Fibroblast of mammary gland (primary cell): ENCODE measurements around the gene CDHR4.

Source experiments
- DNase-seq: peaks from one replicate; pipeline ENCODE4 v3.0.0-alpha.2; 2010; ENCODE audit warnings: low read depth
- H3K4me3 ChIP-seq: 2 replicates; pipeline ENCODE4 v1.5.1; 2011; ENCODE audit warnings: low read depth, mild to moderate bottlenecking, low read length, moderate library complexity; ENCODE audit not compliant: control insufficient read depth
- TF ChIP-seq, protein P1 (sequence below): conservative IDR thresholded peaks from 2 replicates; pipeline ENCODE4 v1.5.1; 2011; ENCODE audit warnings: low read depth, low read length, inconsistent platforms; ENCODE audit not compliant: control insufficient read depth, insufficient read depth

CDHR4 gene

GRCh38 chr3:49807431-49808114, 7.9 kb upstream of the CDHR4 start:
- TF ChIP-seq, protein P1, sequence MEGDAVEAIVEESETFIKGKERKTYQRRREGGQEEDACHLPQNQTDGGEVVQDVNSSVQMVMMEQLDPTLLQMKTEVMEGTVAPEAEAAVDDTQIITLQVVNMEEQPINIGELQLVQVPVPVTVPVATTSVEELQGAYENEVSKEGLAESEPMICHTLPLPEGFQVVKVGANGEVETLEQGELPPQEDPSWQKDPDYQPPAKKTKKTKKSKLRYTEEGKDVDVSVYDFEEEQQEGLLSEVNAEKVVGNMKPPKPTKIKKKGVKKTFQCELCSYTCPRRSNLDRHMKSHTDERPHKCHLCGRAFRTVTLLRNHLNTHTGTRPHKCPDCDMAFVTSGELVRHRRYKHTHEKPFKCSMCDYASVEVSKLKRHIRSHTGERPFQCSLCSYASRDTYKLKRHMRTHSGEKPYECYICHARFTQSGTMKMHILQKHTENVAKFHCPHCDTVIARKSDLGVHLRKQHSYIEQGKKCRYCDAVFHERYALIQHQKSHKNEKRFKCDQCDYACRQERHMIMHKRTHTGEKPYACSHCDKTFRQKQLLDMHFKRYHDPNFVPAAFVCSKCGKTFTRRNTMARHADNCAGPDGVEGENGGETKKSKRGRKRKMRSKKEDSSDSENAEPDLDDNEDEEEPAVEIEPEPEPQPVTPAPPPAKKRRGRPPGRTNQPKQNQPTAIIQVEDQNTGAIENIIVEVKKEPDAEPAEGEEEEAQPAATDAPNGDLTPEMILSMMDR: no peak
- DNase-seq: no peak
- H3K4me3 ChIP-seq: no peak overlapping the region

DNA sequence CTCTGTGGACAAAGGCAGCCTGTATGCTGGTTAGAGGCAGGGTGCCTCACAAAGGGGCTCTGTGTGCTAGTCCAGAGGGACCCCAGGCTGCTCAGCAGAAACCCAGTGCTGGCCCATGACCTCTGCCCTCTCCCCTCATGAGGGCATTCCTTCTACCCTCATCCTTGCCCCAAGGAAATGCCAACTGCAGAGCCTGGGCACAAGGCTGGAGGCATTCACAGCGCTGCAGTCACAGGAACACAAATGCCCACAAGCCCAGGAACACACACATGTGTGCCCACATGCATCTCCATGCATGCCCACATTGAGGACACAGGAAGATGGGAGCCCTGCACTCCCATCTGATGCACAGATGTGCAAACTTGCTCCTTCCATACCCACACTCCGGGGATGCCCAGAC, 7.2 kb upstream of the CDHR4 start:
- TF ChIP-seq, protein P1: no peak
- no peak overlapping the region for H3K4me3 ChIP-seq
- DNase-seq: no peak

DNA sequence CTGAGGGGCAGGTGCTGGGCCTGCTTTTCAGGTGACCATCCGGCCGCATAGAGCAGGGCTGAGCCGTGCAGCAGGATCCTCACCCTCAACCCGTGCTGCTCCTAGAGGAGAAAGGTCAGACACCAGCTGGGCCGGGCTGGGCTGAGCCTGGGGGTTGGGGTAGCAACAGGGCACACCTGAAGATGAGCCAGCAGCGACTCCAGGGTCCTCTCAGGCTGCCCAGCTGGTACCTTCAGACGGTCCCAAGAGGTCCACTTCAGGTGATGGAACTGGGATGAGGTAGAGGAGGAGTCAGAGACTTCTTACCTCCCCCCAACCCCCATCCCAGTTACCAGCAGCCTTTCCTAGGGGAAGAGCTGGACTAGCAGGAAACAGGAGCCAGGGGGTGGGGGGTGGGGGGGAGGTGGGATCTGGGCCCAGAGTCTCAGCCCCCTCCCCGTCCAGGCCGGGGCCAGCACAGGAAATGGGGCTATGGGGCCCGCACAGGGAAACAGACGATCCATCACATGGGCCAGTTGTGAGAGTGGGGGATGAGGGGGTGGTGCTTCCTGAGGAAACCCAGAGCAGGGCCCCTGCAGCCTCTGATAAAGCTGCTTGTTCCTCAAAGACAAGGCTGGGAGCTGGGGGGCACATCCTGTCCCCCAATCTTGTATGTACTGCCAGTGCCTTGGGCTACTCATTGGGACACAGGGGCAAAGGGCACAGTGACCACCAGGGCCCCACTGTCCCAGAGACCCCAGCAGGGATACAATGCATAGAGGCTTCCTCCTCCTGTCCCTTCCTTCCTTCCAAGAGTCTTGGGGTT, 6.4 kb upstream of the CDHR4 start:
- H3K4me3 ChIP-seq: no peak overlapping the region
- no peak for DNase-seq
- TF ChIP-seq, protein P1: no peak

- DNase-seq: peak; percentile 93
- no peak overlapping the region for H3K4me3 ChIP-seq
- TF ChIP-seq, protein P1: no peak
Measured at GRCh38 chr3:49805367-49805782, 5.7 kb upstream of the CDHR4 start.

- DNase-seq: no peak
- TF ChIP-seq, protein P1: no peak
- peak overlapping the region; percentile 83 for H3K4me3 ChIP-seq
Measured at GRCh38 chr3:49804141-49805041, 4.7 kb upstream of the CDHR4 start.

DNA sequence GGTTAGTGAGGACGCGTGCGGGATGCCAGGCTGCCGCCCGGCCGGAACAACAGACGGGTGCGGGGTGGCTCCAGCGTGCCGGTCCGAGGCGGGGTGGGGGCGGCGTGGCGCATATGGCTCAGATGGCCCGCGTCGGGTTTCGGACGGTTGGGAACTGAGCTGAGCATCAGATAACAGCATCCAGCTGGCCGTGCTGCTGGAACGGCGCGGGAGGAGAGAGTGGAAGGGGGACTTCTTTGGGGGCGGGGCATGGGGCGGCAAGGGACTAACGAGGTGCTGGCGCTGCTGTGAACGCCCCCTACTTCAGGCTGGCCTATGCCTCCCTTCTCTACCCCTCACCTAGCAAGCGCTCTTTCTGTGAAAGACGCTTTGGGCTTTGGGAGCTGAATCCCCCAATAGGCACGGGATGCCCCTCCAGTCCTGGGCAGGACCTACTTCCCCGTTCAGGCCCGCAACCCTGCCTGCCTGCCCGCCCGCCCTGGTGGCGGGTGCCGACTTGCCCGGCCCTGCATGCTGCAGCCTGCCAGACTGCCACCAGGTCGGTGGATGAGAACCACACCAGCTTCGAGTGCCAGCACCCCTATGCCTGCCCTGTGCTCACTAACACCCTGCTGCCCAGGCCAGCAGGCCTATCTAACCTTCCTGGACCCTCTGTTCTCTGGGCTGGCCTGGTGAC, 3.9 kb upstream of the CDHR4 start:
- TF ChIP-seq, protein P1: no peak
- peak overlapping the region; percentile 83 for H3K4me3 ChIP-seq
- no peak for DNase-seq
